Activated CD4-positive, alpha-beta T cell treated with anti-CD3 and anti-CD28 coated beads, Interleukin-2, Interleukin-6, amounts not matched to agents 100 ng/mL and 50 ng/mL, durations not matched to agents 16 hours and 8 hours (primary cell): ENCODE measurements around the gene GALNS.
"Not testable (repeated sequence)": the region's sequence is repeated elsewhere in the genome, so short reads cannot be mapped to it uniquely, and the experiment has no call there.

ENCODE experiments used
- DNase-seq: peaks from one replicate; pipeline ENCODE4 v3.0.0-alpha.2; 2020

The GALNS gene

DNA sequence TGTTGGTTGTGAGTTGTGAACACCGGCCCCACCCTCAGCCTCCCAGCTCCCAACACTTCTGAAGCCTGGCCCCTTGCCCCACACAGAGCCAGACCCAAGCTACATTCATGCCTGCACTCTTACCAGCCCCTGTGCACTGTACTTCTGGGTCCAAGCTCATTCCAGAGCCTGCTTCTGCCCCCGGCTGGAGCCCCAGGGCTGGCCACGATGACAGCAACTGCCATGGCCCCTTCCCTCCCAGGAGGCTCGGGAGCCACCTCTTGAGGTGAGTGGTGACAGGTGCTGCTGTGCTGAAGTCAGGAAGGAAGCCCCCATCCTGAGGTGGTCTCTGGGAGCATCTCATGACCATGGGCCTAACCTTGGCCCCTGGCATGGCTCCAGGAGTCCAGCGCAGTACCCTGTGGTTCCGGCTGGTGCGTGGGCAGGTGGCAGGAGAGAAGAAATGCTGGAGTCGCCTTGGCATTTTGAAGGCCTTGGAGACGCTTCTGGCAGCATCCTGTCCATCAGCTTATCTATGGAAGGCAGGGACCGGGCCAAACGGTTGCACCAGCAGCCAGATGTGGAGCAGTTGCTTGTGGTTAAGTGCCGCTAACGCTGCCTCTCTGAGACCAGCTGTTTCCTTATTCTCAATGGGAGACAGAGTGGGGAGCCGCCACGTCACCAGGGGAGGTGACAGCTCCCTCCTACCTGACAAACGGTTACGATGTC is 57.0 kb downstream of the GALNS start:
- peak; percentile 36 for DNase-seq

DNA sequence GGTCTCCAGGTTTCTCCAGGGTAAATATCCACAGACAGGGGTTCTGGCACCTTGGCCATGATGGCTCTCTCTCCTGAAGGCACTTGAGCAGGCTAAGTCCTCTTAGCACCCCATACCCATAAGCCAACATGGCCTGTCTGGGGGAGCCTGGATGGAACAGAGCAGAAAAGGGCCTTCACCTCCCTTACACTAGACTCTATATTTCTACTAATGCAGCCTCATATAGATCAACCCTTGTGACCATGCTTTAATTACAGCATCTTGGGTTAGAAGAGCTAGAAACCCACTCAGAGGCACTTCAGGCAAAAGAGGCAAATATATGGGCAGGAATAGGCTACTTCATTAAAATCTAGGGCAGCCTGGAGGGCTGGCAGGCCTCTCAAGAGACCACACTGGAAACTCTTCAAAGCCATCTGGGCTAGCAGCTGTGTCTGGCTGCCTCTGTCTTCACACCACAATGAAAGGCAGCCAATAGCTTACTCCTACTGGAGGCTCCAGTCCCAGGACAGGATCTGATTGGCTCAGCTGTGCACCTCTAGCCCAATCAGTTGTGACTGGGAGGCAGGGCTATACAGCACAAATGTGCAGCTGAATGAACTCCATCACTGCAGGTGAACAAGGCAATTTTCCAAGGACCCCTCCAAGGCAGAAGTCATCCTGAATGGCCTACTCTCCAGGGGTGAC is 57.8 kb downstream of the GALNS start:
- no peak for DNase-seq

DNA sequence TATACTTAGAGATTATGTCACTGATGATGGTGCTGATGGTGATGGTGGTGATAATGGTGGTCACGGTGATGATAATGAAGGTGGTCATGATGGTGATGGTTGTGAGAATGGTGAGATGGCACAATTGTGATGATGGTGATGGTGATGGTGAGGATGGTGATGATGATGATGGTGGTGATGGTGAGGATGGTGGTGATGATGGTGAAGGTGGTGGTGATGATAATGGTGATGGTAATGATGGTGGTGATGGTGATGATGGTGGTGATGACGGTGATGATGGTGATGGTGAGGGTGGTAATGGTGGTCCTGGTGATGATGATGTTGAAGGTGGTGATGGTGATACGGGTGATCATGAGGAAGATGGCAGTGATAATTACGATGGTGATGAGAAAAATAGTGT is 58.7 kb downstream of the GALNS start:
- no peak for DNase-seq

DNA sequence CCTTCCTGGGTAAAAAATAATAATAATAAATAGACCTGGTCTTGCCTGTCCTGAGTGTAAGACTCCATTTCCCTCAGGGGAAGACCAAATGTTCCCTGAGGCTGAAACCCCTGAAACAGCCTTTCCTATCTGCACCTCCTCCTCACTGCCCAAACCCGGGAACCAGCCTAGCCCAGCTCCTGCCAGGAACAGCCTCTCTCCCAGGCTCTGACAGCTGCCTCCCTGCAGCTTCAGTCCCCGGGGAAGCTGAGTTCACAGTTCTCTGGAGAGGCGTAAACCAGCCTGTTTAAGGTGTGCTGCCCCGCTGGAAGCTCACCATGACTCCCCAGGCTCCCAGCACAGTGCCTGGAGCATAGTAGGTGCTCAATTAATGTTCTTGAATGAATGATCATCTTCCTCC is 60.5 kb downstream of the GALNS start:
- DNase-seq = no peak

DNA sequence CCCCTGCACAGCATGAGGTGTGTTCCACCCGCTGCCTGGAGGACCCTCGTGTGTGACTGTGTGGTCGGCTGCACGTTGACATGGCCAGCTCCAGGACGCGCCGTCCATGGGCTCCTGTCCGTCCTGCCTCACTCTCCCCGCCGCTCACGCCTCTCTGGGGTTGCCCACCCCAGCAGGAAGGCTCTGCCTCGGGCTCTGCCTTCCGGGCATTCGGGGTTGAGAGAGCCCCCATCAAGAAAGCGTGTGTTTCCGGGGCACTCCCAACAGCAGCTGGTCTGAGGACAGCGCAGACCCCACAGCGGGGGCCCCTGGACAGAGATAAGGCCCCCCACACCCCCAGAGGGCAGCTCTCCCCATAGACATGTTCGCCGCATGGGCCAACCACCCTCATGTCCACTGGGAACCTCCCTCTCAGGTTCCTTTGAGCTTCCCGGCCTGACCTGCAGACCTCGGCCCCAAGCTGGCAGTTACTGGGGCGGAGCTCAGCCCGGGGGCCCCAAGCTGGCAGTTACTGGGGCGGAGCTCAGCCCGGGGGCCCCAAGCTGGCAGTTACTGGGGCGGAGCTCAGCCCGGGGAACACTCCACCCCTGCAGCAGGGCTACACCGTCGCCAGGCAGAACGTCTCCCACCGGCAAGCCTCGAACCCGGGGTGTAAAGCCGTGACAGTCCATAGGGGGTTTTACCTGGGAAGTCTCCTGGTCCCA is 63.3 kb downstream of the GALNS start:
- no peak for DNase-seq

DNA sequence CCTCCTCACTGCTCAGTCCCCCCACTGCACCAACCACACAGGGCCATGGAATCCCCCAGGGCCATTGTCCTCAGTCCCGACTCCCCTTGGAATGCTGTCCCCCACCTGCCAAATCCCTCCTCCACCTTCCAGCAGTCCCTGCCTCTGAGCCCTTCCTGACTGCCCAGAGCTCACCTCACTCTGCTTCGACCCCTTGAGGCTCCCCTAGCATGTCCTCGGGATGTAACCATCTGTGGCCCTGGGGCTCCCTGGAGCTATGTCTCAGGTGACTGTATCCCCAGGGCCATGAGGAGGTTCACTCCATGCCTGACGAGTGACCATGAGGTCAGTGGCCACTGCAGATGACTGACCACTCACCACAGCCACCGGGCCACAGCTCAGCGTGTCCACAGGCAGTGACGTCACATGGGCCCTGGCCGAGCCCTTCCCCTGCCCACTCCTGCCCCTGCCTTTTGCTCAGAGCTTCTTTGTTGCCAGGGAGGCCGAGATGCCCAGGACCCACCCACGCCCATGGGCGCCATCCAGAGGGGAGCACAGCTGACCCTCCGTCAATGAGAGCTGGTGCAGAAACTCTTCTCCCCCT is 64.0 kb downstream of the GALNS start:
- DNase-seq = no peak

DNA sequence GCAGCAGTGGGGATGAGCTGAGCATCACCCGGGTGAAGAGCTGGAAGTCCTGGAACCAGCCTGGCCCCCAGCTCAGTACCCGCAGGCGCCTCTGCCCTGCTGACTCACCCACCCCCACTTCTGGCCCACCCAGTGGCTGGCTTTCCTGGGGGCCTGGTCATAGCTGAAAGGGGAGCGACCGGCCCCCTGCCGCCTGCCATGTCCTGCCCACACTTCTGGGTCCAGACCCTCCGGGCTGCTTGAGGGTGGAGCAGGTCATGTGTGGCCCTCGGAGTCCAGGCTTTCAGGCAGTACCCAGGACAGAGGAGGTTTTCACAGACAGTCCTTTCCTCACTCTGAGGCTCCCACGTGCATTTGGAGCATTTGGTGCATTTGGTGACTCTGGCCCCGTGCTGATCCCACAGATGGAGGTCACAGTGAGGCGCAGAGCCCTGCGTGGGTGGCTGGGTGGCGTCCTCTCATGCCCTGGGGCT is 64.6 kb downstream of the GALNS start:
- DNase-seq = no peak

DNA sequence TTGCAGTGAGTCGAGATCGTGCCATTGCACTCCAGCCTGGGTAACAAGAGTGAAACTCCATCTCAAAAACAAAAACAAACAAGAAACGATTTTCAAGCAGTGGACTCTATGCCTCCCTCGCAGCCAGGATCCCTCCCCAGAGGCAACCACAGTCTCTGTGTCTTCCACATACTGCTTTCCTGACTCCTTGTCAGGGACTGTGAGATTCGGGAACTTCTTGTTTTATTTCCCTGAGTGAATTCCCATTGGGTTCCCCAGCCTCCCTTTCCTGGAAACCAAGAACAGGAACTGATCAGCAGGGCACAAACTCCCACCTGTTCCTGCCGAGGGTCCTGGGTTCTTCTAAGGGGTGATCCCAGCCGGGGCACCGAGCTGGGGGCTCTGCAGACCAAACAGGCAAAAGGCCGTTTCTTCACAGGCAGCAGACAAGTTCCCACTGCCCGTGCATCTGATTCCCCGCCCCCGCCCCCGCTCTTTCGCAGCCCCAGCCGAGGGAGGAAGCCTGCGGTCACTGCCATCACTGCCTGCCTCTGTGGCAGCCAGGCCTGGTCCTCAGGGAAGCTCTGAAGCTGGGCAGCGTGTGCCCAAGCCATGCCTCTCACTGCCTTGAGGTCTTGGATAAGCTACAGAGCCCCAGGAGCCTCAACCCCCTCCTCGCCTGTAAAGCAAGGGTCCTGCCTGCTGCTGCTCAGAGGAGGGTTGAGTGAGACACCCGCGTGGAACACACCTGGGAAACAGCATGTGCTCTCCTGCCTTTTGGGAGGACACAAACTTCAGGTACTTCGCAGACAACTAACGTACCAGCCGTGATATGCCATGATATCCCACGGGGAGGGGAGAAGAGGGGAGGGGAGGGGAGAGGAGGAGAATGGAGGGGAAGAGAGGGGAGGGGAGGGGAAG is 66.2 kb downstream of the GALNS start:
- peak; percentile 80 for DNase-seq

DNA sequence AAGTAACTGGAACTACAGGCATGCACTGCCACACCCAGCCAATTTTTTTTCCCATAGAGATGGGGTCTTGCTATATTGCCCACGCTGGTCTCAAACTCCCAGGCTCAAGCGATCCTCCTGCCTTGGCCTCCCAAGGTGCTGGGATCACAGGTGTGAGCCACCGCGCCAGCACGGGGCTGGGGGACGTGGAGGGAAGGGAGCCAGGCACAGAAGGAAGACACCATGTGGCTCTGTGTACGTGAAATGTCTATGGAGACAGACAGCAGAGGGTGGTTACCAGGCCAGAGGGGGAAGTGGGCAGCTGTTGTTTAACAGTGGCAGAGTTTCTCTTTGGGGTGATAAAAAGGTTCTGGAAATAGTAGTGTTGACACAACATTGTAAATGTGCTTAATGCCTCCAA is 67.2 kb downstream of the GALNS start:
- DNase-seq = no peak

DNA sequence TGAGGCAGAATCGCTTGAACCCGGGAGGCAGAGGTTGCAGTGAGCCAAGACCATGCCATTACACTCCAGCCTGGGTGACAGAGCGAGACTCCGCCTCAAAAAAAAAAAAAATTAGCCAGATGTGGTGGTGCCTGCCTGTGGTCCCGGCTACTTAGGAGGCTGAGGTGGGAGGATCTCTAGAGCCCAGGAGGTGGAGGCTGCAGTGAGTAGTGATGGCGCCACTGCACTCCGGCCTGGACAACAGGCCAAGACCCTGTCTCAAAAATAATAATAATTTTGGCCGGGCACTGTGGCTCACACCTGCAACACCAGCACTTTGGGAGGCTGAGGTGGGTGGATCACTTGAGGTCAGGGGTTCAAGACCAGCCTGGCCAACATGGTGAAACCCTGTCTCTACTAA is 68.0 kb downstream of the GALNS start:
- DNase-seq = not testable (repeated sequence)

DNA sequence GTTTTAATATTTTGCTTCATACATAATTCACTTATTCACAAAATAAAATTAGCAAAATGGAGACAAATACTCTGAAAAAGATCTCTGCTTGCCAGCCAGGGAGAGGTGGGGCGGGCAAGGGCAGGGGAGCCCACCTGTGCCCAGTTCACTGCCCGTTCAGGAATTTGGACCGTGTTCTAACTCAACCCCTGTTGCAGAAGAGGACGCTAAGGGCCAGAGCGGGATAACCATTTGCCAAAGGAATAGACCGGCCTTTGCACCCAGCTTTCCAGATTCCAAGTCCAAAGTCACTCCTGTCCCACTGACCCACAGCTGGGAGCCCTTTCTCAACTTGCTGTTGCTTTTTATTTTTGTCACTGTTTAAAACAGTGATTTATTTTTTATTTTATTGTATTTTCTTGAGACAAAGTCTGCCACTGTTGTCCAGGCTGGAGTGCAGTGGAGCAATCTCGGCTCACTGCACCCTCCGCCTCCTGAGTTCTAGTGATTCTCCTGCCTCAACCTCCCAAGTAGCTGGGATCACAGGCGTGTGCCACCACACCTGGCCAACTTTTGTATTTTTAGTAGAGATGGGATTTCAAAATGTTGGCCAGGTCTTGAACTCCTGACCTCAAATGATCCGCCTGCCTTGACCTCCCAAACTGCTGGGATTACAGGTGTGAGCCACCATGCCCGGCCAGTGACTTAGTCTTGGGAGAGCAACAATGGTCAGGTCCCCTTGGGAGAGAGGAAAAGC is 69.0 kb downstream of the GALNS start:
- DNase-seq = no peak

DNA sequence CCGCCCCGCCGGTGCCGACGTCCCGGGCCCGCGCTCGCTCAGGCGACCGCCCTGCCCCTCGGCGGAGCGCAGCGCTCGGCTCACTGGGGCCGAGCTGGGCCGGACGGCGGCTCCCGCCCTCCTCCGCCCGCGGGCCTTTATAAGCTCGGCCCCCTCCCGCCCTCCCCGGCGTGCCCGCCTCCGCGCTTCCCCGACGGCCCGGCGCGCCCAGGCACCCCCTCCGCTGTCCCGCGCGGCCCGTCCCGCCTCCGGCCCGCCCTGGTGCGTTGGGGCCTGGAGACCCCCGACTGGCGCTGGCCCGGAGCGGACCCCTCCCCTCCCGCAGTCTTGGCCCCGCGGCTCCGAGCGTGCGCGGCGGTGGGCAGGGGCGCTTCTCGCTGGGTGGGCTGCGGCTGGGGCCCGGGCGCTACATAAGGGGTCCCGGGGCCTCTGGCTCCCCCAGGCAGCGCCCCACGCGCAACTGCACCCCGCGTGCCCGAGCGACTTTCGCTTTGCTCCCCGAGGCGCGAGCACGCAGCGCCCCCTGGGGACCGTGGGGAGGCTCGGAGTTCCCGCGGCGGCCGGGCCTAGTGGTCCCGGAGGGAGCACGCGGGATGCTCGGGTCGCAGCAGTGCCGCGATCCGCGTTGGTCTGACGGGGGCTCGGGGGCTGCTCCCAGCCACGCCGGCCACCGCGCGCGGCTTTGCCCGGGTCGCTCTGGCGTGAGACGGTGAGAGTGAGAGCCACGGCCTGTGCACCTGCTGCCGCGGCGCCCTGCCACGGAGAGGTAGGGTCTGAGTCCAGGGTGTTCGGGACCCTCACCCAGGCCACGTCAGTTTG is 71.4 kb downstream of the GALNS start, which contains the start of gene PIEZO1:
TSS of gene PIEZO1 (minus strand) at position 115 of the 819 bp plus-strand sequence. CDS start 256 bp downstream, outside the sequence.
- peak; percentile 81 for DNase-seq

DNA sequence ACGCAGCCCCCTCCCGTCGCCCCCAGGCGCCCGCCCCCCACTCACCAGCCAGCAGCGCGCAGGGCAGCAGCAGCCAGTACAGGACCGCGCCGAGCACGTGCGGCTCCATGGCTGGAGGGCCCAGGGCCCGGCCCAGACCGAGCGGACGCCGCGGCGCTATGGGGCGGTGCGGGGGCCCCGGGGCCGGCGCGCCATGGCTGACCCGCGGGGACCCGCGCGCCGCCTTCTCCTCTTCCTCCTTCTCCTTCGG is 72.0 kb downstream of the GALNS start:
- no peak for DNase-seq

DNA sequence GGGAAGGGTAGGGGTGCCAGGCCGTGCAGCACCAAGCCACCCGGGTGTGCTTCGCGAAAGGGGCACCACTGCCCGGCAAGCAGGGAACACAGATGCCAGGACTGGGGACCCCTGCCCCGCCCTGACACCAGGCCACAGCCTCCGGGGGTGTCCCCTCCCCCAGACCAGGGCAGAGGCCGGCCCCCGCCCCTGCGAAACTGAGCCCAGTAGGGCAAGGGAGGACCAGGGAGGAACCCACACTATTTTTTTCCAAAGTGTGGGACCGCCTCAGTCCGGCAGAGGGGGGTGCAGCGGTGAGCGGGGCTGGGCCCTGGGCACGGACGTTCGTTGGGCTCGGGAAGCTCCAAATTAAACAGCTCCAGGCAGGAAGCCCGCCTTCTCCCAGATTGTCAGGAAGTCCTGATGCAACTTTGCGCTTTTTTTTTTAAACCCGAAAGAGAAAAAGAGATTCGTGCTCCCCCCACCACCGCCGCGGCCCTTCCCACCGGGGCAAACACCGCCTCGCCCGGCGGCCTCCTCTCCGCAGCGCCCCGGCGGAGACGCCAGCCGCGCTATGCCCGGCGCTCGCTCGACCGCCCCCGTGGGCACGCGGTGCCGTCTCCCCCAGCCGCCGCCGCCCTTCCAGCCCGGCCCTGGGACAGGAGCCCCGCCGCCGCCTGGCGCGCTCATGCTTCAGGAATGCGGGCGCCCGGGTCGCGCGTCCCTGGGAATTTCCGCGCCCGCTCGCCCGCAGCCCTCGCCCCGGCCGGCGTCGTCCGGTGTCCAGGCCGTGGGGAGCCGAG is 72.5 kb downstream of the GALNS start:
- peak; percentile 69 for DNase-seq

DNA sequence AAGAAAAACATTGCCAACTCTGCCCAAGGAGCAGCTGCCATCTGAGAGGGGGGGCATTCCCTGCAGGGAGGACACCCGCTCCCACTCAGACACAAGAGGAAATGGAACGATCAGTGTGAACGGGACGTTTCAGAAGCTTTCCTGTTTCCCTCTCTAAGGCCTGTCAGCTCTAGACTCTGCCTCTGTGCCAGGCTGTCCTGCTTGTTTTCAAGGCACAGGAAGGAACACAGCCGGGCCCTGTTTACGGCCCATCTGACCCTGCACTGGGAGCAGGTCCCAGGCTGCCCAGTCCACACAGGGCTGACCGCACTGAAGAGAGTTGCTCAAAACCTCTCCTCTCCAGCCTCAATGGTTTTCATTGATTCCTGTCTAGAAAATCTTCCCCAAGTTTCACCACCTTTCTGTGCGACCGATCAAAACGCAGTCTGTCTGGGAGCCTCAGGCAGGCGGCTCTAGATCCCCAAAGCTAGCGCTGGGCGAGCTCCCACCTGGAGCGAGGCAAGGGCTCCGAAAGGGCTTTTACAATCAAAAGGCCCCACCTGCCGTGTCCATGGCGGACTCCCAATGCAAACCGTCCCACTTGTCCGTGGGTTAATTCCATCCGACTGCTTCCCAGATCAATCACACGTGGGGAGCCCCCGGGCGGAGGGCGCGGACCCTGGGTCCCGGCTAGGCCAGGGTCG is 73.2 kb downstream of the GALNS start:
- peak; percentile 48 for DNase-seq

DNA sequence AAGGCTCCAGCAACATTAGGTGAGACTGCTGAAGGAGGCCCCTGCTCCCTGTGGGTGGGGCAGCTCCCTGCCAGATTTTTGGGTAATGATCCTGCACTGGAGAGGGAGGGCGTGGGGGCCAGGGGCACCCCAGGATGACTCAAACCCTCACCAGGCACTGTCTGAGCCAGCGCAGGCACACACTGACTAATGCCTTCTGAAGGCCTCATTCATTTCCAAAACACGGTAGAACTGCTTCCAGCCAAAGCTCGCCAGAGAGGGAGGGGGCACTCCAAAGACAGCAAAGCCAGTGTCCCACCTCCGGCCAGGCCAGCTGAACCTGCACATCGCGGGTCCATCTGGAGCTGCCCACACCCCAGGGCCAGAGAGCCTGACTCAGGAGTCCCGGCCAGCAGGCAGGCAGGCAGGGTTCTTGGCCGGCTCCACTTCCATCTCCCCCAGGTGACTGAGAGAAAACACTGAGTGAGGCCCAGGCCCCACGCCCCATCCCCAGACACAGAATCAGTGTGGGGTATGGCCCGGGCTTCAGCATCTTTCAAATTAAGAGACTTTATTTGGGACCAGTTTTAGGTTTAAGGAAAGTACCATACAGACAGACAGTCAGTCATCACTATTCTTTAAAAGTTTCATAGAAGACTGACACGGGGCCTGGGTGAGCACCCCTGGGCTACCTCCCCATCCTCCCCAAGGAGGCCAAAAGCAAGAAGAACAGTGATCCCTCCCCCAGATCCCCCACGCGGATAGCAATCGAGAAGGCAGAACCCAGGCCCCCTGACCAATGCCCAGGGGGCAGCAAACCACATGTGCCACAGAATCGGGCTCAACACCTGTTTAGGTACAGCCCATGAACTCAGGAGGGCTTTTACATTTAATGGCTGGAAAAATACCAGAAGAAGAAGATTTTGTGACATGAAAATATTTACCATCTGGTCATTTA is 74.0 kb downstream of the GALNS start:
- peak; percentile 92 for DNase-seq

DNA sequence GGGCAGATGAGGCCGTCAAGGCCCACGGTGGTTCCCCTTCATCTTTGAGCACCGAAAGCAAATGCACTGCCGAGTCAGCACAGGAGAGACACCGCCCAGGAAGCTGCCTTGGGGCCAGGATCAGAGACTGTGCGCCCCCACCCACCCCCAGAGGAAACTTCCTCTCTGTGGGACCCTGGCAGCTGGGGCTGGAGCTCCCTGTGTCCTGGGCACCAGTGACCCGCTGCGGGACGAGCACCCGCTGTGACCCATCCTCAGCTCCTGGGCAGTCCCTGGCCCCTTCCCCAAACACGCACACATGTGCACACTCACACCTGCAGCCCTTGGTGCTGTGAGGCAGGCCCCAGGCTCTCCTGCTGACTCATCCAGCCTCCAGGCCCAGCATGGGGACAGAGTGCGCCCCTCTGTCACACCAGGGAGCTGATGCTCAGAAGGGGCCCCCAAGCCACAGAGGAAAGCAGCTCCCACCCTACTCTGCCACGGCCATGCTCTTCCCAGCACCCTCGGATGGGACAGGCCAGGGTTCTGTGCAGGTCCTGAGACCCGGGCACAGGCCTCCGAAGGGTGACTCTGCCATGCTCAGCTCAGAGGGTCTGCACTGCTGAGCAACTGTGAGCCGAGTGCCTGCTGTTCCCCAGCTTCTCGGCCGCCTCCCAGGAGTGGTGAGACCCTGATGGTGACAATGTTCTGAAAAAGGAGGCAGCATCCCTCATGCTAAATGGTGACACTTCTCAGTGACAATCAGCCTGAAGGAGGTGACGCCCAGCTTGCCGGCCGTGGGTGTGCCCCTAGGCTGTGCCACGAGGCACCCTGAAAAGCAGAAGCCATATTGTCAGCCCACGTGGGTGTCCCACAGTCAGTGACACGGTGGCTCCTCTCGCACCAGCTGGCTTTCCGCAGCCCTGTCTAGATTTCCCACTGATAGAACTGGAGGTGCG is 75.3 kb downstream of the GALNS start:
- peak; percentile 87 for DNase-seq
